Smooth muscle cell (in vitro differentiated cells): ENCODE results near the gene GRIK3. TPM values are rescaled to one million over a fixed set of nuclear protein-coding genes. Genes with fewer than 3 reads are reported as not detected.
"Not testable (repeated sequence)": the region's sequence is repeated elsewhere in the genome, so short reads cannot be mapped to it uniquely, and the experiment has no call there.

ENCODE experiments used
- DNase-seq: peaks from one replicate; lab custom pipeline; 2025; ENCODE audit not compliant: unreplicated experiment; lab: John Stamatoyannopoulos, UW
- H2AFZ ChIP-seq: fragments of 200-600 bp; sonication (generic); 2 replicates; pipeline ENCODE4 v1.6.0; 2016; ENCODE audit warnings: antibody characterized with exemption, low read depth, mild to moderate bottlenecking
- H3F3A ChIP-seq: fragments of 200-600 bp; sonication (generic); 2 replicates; pipeline ENCODE4 v1.6.0; 2017; ENCODE audit warnings: antibody characterized with exemption, low read depth
- H3K27ac ChIP-seq: fragments of 200-600 bp; sonication (generic); 2 replicates; pipeline ENCODE4 v1.5.1; 2016; ENCODE audit warnings: low read depth, mild to moderate bottlenecking
- H3K27me3 ChIP-seq: fragments of 200-600 bp; sonication (generic); 2 replicates; pipeline ENCODE4 v1.6.1; 2016; ENCODE audit warnings: low read depth, mild to moderate bottlenecking
- H3K36me3 ChIP-seq: fragments of 200-600 bp; sonication (generic); 2 replicates; pipeline ENCODE4 v1.5.1; 2016; ENCODE audit warnings: low read depth
- H3K4me1 ChIP-seq: fragments of 200-600 bp; sonication (generic); 2 replicates; pipeline ENCODE4 v1.5.1; 2016; ENCODE audit warnings: low read depth
- H3K4me2 ChIP-seq: fragments of 200-600 bp; sonication (generic); 2 replicates; pipeline ENCODE4 v1.6.0; 2016; ENCODE audit warnings: mild to moderate bottlenecking
- H3K4me3 ChIP-seq: fragments of 200-600 bp; sonication (generic); 2 replicates; pipeline ENCODE4 v1.5.1; 2016; ENCODE audit warnings: mild to moderate bottlenecking
- H3K79me2 ChIP-seq: fragments of 200-600 bp; sonication (generic); 2 replicates; pipeline ENCODE4 v1.6.0; 2016; ENCODE audit warnings: low read depth, mild to moderate bottlenecking
- H3K9ac ChIP-seq: fragments of 200-600 bp; sonication (generic); 2 replicates; pipeline ENCODE4 v1.6.0; 2016; ENCODE audit warnings: low read depth
- H3K9me3 ChIP-seq: fragments of 200-600 bp; sonication (generic); replicated peaks from 2 replicates; pipeline ENCODE4 v1.5.1; 2016; ENCODE audit warnings: low read depth
- H4K20me1 ChIP-seq: fragments of 200-600 bp; sonication (generic); 2 replicates; pipeline ENCODE4 v1.6.0; 2016; ENCODE audit warnings: low read depth
- CTCF ChIP-seq: fragments of 200-600 bp; sonication (generic); IDR thresholded peaks from 2 replicates; pipeline ENCODE4 v1.5.1; 2017; ENCODE audit warnings: borderline replicate concordance, mild to moderate bottlenecking, antibody characterized with exemption; ENCODE audit not compliant: insufficient read depth, poor library complexity, severe bottlenecking
- WGBS: methylation state at CpG from one replicate; pipeline ENCODE4 v1.1.7; 2016; ENCODE audit warnings: low lambda C conversion rate; 5-methylcytosine and 5-hydroxymethylcytosine counted together
- polyA plus RNA-seq: library from polyadenylated mRNA; unstranded; fragments of >200 nt; fragmentation: Nextera tagmentation; extraction: Ambion mirVana; gene quantifications from 2 replicates; pipeline ENCODE4 v1.2.1, GENCODE V29; 2016
- total RNA-seq: library from RNA; depleted of rRNA; stranded (reverse); fragments of >200 nt; gene quantifications from 2 replicates; pipeline ENCODE4 v1.2.3, GENCODE V29; 2014

Gene GRIK3
- total and polyA plus RNA-seq, 2 experiments from 2014 or later: 0.04 TPM; not detected in 1

DNA sequence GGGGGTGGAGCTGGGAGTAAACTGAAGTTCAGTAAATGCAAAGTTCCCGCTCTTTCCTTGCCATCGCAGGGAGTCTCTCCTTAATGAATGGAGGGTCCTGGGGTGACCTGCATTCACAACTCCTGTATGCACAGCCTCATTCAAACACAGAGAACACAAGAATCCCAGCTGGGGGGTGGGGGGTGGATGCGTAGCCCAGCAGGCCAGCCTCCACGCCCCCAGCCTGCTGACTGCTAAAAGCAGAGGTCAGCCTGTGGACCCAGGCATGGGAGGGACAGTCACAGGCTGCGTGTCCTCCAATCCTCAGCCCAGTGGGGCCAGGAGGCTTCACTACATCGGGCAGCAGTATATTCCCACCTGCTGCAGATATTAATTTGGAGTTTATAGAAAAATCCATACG lies 263.1 kb downstream of the GRIK3 start:
- peaks cover 61% of the 10 kb centered on the region for H3K27me3 ChIP-seq
- no peaks in the 10 kb centered on the region for H4K20me1 ChIP-seq
- H2AFZ ChIP-seq: no peak overlapping the region
- no peak for TF ChIP-seq CTCF
- H3F3A ChIP-seq: no peaks in the 10 kb centered on the region
- H3K9ac ChIP-seq: no peak overlapping the region
- H3K4me2 ChIP-seq: no peak overlapping the region
- no peaks in the 10 kb centered on the region for H3K79me2 ChIP-seq
- no peak for DNase-seq
- no peaks in the 10 kb centered on the region for H3K9me3 ChIP-seq
- no peaks in the 10 kb centered on the region for H3K36me3 ChIP-seq
- no peak overlapping the region for H3K4me3 ChIP-seq
- WGBS: 38% methylated on average over 7 of the region's 7 CpGs
- no peak overlapping the region for H3K27ac ChIP-seq
- H3K4me1 ChIP-seq: peaks cover 21% of the 10 kb centered on the region

- Histone ChIP-seq H3K79me2 (no peaks in the 10 kb centered on the region), H3K27ac (no peak overlapping the region), H3K36me3 (no peaks in the 10 kb centered on the region), H4K20me1 (no peaks in the 10 kb centered on the region), H3K4me1 (peaks cover 24% of the 10 kb centered on the region), H3K4me2 (no peak overlapping the region), H3K9ac (no peak overlapping the region), H3K27me3 (peaks cover 51% of the 10 kb centered on the region), H3K9me3 (no peaks in the 10 kb centered on the region), H2AFZ (no peak overlapping the region), H3F3A (no peaks in the 10 kb centered on the region), H3K4me3 (no peak overlapping the region)
- no peak for TF ChIP-seq CTCF
- WGBS: 64% methylated on average over 10 of the region's 10 CpGs
- DNase-seq: no peak
These were observed 264.2 kb downstream of the GRIK3 start for GRCh38 chr1:36769886-36770830.

- H3K9ac ChIP-seq: no peak overlapping the region
- no peak overlapping the region for H3K4me3 ChIP-seq
- peaks cover 34% of the 10 kb centered on the region for H3K4me1 ChIP-seq
- H3F3A ChIP-seq: no peaks in the 10 kb centered on the region
- no peak overlapping the region for H3K27ac ChIP-seq
- DNase-seq: no peak
- no peak overlapping the region for H3K4me2 ChIP-seq
- no peak for TF ChIP-seq CTCF
- H3K9me3 ChIP-seq: no peaks in the 10 kb centered on the region
- H3K79me2 ChIP-seq: no peaks in the 10 kb centered on the region
- no peak overlapping the region for H2AFZ ChIP-seq
- peaks cover 37% of the 10 kb centered on the region for H3K27me3 ChIP-seq
- no peaks in the 10 kb centered on the region for H3K36me3 ChIP-seq
- no peaks in the 10 kb centered on the region for H4K20me1 ChIP-seq
- WGBS: 84% methylated on average over 14 of the region's 14 CpGs
These were observed 265.7 kb downstream of the GRIK3 start for GRCh38 chr1:36768486-36769178.

DNA sequence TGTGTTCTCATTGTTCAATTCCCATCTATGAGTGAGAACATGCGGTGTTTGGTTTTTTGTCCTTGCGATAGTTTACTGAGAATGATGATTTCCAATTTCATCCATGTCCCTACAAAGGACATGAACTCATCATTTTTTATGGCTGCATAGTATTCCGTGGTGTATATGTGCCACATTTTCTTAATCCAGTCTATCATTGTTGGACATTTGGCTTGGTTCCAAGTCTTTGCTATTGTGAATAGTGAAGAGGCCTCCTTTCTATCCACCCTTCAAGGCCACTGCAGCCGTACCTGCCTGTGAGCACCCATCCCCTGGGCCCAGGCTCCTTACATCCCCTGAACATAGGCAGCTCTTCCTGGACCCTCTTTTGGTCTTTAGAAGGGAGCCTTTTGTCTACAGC lies 266.9 kb downstream of the GRIK3 start:
- 95% methylated on average over 2 of the region's 4 CpGs for WGBS
- H3K9ac ChIP-seq, H3K4me2 ChIP-seq, DNase-seq, H3F3A ChIP-seq, H2AFZ ChIP-seq, H3K4me3 ChIP-seq, H3K36me3 ChIP-seq, H3K27ac ChIP-seq, H4K20me1 ChIP-seq, H3K9me3 ChIP-seq, H3K79me2 ChIP-seq: not testable (repeated sequence)
- H3K27me3 ChIP-seq: peaks cover 32% of the 10 kb centered on the region
- H3K4me1 ChIP-seq: peaks cover 34% of the 10 kb centered on the region
